ENCODE results near the gene LMX1B.

The LMX1B gene

DNA sequence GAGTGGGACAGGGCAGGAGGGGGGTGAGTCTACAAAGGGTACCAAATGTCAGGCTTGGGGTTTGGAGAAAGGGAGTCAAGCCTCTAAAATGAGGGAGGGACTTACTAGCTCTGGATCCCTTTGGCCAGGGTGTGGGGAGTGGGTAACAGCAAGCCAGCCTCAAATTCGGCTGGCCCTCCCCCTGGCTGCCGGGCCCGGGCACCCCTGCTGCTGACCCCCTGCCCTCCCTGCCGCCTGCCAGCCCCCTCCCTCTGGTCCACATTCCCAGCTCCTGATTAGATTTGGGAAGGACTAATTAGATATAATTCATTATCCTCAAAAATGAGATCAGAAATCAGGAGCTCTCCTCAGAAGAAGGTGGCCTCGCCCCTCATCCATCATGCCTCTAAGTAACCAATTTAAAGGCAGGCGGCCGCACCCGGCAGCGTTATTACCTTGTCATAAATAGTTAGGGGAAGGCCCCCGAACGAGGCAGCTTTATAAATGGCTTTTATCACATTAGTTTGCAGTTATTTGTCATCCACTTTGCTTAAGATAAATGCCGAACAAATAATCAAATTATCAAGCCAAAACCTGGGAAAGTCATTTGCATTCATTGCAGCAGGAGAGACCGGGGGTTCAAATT is 44.6 kb downstream of the LMX1B start:
- DNase-seq (ENCODE audit: low spot score) = no peak

DNA sequence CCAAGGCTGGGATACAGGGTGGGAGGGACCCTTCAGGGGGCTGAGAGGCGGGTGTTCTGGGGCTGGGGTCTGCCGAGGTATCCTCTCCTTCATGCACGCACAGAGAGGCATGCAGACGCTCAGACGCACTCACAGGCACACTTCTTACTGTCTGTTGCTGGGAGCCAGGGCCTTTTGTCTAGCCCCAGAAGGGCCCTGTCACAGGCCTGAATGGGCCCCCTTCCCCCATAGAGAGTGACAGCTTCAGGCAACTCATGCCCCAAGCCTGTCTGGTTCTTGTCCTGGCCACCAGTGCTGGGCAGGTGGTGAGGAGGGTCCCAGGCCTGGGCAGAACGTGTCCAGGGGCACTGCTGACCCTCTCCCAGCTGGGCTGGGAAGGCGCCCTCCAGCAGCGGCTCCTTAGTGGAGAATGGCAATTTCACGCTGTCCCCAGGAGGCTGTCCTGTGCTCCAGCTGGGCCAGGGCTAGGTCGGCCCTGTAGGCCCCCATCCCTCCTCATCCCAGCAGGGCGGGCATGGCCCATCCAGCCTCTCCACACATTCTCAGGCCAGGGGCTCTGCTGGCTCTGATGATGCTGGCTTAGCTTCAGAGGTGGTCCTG is 45.3 kb downstream of the LMX1B start:
- no peak for DNase-seq (ENCODE audit: low spot score)

DNA sequence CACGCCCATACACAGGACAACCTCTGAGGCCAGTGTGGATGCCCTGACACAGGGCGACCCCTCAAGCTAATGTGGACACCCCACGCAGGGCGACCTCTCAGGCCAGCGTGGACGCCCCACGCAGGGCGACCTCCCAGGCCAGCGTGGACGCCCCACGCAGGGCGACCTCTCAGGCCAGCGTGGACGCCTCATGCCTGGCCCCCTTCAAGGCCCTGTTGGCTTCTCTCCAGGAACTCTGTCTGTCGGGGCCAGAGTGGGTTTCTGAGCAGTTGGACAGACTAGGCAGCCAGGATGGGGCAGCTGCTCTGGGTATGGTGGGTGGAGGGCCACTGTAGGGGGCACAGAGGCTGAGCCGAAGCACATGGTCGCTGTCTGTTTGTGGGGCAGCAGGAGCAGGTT is 47.4 kb downstream of the LMX1B start:
- no peak for DNase-seq (ENCODE audit: low spot score)

- no peak for DNase-seq (ENCODE audit: low spot score)
These were observed 48.0 kb downstream of the LMX1B start for GRCh38 chr9:126661521-126662251.

DNA sequence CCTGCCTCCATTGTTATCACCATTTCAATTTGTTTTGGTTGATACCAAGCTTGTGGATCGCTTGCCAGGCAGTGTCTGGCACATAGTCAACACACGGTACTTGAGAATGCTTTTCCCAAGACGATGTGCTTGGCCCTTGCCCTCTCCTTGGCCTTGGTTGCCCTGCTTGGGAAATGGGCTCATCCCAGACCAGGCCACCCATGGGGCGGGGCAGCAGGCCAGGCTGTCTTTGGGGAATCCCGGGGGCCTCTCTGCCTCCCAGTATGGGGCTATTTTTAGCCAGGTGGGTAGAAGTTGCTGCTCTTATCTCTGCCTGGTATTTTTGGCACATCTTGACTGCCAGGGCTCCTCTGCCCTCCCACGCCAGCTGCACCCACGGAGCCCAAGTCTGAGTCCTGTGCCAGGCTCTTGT is 49.9 kb downstream of the LMX1B start:
- DNase-seq (ENCODE audit: low spot score) = peak; percentile 34

- no peak for DNase-seq (ENCODE audit: low spot score)
These were observed 51.3 kb downstream of the LMX1B start for GRCh38 chr9:126664900-126665643.

DNA sequence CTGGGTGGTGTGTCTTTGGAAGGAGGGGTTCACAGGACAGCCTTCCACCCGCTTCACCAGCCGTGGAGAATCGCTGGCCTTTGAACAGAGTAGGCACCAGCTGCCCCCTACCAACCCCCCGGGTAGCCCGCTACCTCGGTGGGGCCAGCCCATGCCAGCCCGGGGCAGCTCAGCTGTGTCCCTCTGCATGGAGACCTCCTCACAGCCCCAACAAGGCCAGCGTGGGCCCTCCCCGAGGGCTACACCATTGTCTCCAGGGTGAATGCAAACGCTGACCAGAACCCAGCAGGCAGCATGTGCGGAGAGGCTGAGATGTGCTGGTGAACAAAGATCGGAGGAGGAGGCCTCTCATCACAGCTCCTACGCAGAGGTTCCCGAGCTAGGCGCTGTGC is 51.9 kb downstream of the LMX1B start:
- DNase-seq (ENCODE audit: low spot score) = no peak

DNA sequence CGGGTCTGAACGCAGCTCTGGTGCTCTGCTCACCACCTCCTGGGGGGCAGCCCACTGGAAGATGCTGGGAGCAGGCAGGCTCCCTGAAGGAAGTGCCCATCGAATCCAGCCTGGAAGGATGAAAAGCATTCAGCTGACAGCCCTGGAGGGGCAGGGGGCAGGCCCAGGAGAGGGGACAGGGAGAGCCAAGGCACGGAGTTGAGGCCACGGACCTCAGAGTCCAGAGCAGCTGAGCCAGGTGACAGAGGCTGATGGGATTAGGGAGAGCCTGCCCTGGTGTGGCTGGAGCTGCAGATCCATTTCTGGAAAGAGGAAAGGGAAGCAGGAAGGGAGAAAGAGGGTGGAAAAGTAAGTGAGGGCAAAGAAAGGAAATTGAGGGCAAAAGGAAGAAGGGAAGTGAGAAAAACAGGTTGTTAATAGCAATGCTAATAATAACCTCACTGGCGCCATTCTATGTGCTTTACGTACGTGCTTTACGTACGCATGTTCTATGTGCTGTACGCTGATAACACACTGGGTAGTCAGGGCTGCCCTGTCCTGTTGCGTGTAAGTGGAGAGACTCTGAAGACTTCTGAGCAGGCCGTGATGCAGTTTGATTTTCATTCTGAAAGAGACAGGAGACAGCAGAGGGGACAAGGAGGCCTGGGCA is 52.6 kb downstream of the LMX1B start:
- DNase-seq (ENCODE audit: low spot score) = no peak

DNA sequence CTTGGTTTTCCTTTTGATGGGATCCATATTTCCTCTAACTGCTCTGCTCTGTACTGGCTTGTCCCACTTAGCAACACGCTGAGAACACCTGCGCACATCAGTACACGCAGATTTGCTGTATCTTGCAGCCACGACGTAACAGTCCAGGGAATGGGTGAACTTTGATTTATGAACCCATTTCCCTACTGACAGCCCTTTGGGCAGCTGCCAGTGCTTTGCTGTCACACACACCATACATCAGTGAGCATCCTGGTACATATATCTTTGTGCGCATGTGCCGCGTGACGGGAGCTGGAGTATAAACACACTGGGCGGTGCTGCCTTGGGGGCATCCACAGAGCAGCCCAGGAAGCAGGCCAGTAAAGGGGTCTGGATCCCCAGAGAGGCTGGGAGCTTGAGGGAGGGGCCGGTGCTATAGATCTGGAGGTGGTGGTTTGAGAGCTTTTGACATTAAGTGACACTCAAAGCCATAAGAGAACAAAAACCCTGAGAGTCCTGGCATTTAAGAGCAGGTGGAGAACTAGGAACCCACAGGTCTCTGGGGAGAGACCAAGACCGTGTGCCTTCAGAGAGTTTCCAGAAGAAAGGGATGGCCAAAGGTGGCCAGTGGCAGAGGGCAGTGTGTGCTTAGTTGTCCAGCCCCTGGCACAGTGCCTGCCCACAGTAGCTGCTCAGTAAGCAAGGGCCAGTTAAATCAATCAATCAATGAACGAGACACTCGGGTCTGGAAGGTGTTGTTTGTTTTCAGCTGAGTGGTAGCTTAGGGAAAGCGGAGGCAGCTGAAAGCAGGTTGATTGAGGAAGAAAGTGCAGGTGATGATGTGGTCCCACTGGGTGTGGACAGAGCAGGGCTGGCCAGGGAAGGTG is 53.7 kb downstream of the LMX1B start:
- DNase-seq (ENCODE audit: low spot score) = no peak

DNA sequence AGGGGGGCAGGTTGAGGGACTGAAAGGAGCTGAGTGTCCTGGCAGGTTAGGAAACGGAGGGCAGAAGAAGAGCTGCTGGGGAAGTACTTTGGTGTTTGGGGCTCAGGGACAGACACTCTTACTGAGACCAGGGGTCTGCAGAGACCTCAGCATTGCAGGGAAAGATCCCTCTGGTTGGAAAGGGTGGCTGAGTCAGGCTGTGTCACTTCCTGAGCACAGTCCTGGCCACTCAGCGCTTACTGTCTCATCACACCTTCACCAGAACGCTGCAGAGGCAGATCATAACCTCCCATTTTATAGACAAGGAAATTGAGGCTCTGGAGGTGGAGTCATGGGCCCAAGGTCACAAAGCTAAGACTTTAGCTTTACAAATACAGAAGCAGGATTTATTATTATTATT is 54.3 kb downstream of the LMX1B start:
- no peak for DNase-seq (ENCODE audit: low spot score)

- DNase-seq (ENCODE audit: low spot score) = no peak
These were observed 55.4 kb downstream of the LMX1B start for GRCh38 chr9:126669108-126669507.

GRCh38 chr9:126670270-126670669 is 56.5 kb downstream of the LMX1B start:
- DNase-seq (ENCODE audit: low spot score) = no peak

- DNase-seq (ENCODE audit: low spot score) = no peak
These were observed 57.7 kb downstream of the LMX1B start for GRCh38 chr9:126671381-126671831.

- DNase-seq (ENCODE audit: low spot score) = no peak
These were observed 58.3 kb downstream of the LMX1B start for GRCh38 chr9:126671983-126672382.

DNA sequence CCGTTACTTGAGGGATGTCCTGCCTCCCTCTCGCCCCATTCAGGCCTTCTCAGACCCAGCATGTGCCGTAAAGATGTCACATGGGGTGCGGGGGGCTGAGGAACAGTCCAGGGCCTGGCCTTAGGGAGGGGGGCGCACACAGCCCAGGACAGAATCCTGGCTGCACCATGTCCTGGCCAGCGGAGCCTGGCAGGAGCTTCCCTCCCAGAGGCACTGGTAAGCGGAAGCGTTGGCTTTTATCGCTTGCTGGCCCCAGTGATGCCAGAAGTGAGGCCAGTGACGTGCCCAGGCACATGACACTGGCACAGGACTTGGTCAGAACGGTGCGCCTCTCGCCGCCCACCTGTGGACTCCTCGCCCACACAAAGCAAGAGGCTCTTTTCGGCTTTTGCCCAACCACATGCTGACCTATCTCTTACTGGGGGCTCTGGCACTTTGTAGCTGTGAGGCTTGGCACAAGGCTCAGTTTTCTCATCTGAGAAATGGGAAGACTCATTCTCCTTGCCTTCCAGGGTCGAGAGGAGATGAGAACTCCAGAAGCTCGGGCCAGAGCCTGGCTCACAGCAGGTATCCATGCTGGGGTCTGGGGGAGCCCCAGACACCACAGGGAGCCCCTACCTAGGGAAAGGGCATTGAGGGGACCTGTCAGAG is 59.0 kb downstream of the LMX1B start:
- no peak for DNase-seq (ENCODE audit: low spot score)

DNA sequence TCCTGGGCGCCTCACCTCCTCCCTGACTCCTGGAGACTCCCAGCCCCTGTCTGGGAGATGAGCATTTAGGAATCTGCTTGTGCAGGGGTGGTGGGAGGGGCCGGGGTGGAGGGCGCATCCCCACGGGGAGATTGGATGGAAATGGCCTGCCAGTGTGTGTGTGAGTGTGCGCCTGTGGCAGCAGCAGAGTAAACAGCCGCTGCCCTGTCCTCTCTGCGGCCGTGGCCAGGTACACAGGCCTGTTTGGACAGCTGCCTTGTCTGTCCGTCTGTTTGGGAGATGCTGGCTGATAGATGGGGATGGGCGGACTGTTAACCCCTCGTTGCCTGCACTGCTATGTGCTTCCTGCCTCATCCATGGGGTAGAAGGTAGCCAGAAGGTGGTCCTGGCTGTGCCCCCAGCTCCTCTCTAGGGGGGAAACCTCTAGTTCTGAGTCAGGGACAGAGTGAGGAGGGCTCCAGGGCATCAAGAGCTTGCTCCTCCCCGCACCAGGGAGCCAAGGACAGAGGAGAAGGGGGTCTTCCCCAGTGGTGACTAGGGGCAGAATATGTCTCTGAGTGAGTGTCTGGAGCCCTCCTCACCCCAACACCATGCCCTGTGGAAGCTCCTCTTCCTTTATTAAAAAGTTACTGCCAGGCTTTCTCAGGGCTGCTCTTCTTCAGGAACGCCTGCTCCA is 60.1 kb downstream of the LMX1B start:
- DNase-seq (ENCODE audit: low spot score) = no peak

GRCh38 chr9:126674365-126675146 is 60.8 kb downstream of the LMX1B start:
- DNase-seq (ENCODE audit: low spot score) = no peak

GRCh38 chr9:126675147-126675467 is 61.4 kb downstream of the LMX1B start:
- no peak for DNase-seq (ENCODE audit: low spot score)

DNA sequence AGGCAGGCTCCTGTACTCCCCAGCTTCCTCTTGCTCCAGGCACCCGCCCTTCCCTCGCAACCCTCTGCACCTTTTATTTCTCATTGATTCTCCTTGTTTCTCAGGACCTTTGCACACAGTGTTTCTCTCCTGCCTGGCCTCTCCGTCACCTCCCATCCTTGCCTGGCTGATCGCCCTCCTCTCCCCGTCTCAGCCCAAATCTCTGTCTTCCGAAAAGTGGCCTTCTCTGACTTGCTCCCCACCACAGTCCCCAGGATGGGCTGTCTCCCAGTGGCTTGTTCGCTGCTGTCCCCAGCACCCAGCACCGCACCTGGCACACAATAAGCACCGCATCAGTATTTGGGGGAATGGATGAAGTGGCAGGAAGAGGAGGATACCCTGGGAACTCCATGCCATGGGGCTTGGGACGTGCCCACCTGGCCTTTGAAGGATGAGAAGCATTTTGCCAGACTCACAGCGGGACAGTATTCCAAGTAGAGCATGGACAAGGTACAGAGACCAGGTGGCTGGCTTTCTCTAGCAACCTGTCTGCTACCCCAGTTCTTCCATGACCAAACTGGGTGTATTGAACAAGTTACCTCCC is 62.5 kb downstream of the LMX1B start:
- no peak for DNase-seq (ENCODE audit: low spot score)
